WTC11 (cell line): ENCODE measurements around the gene CCNJL. TPM values are rescaled to one million over a fixed set of nuclear protein-coding genes. Genes with fewer than 3 reads are reported as not detected.

Experiments
- ATAC-seq: fragments of 200-7000 bp; cut with Tn5 transposase; 2 replicates; pipeline ENCODE4 v1.10.0; 2021; ENCODE audit warnings: mild to moderate bottlenecking, moderate library complexity
- CTCF ChIA-PET: fragments of 300-600 bp; sonication (Branson Sonifier 250); formaldehyde crosslinking; loops from one replicate; lab custom pipeline; 2021; ENCODE audit warnings: antibody characterized with exemption; lab: Charles Lee
- POLR2A ChIA-PET: fragments of 350-600 bp; sonication (Branson Sonifier 250); formaldehyde crosslinking; loops from one replicate; lab custom pipeline; 2021; ENCODE audit warnings: antibody characterized with exemption; lab: Charles Lee
- DNase-seq: peaks from one replicate; pipeline ENCODE4 v3.0.0; 2021; ENCODE audit warnings: low spot score
- H3K27ac Mint-ChIP-seq: 2 replicates; pipeline ENCODE4 v1.8.0; 2021; ENCODE audit warnings: mixed read lengths
- H3K27me3 Mint-ChIP-seq: 2 replicates; pipeline ENCODE4 v1.8.0; 2021; ENCODE audit warnings: low read depth, mild to moderate bottlenecking, moderate library complexity, mixed read lengths
- H3K36me3 Mint-ChIP-seq: 2 replicates; pipeline ENCODE4 v1.8.0; 2021; ENCODE audit warnings: mixed read lengths
- H3K4me1 Mint-ChIP-seq: 2 replicates; pipeline ENCODE4 v1.8.0; 2022; ENCODE audit warnings: mixed read lengths
- H3K4me3 Mint-ChIP-seq: 2 replicates; pipeline ENCODE4 v1.8.0; 2021; ENCODE audit warnings: mild to moderate bottlenecking, moderate library complexity, mixed read lengths
- H3K9me3 Mint-ChIP-seq: 2 replicates; pipeline ENCODE4 v1.8.0; 2021; ENCODE audit warnings: mixed read lengths
- ATF1 ChIP-seq: sonication (generic); formaldehyde crosslinking; IDR thresholded peaks from 2 replicates; pipeline ENCODE4 v1.8.1; 2023; ENCODE audit warnings: mild to moderate bottlenecking, moderate library complexity, missing genetic modification reagents
- EMX1 ChIP-seq: fragments of 250-450 bp; sonication (Bioruptor Pico); IDR thresholded peaks from 2 replicates; pipeline ENCODE4 v1.8.0; 2021; ENCODE audit warnings: mild to moderate bottlenecking
- ESRRA ChIP-seq: sonication (generic); formaldehyde crosslinking; IDR thresholded peaks from 2 replicates; pipeline ENCODE4 v1.8.1; 2022; ENCODE audit warnings: mild to moderate bottlenecking, missing genetic modification reagents, borderline replicate concordance
- FOXK1 ChIP-seq: sonication (generic); formaldehyde crosslinking; IDR thresholded peaks from 2 replicates; pipeline ENCODE4 v1.8.0; 2022; ENCODE audit warnings: mild to moderate bottlenecking, moderate library complexity, missing genetic modification reagents
- JUN ChIP-seq: sonication (generic); formaldehyde crosslinking; IDR thresholded peaks from 2 replicates; pipeline ENCODE4 v1.8.0; 2023; ENCODE audit warnings: mild to moderate bottlenecking, missing genetic modification reagents
- KAT7 ChIP-seq: sonication (generic); formaldehyde crosslinking; IDR thresholded peaks from 2 replicates; pipeline ENCODE4 v1.8.1; 2023; ENCODE audit warnings: missing genetic modification reagents, mild to moderate bottlenecking, borderline replicate concordance
- MYBL2 ChIP-seq: sonication (generic); formaldehyde crosslinking; IDR thresholded peaks from 2 replicates; pipeline ENCODE4 v1.8.1; 2023; ENCODE audit warnings: mild to moderate bottlenecking, moderate library complexity, missing genetic modification reagents
- NR2C2 ChIP-seq: sonication (generic); formaldehyde crosslinking; IDR thresholded peaks from 2 replicates; pipeline ENCODE4 v1.8.0; 2022; ENCODE audit warnings: mild to moderate bottlenecking, missing genetic modification reagents
- RORB ChIP-seq: fragments of 250-450 bp; sonication (Bioruptor Pico); IDR thresholded peaks from 2 replicates; pipeline ENCODE4 v1.9.0; 2021; ENCODE audit warnings: mild to moderate bottlenecking
- SOX15 ChIP-seq: fragments of 250-450 bp; sonication (Bioruptor Pico); IDR thresholded peaks from 2 replicates; pipeline ENCODE4 v1.9.0; 2021; ENCODE audit warnings: mild to moderate bottlenecking
- ZNF121 ChIP-seq: sonication (generic); formaldehyde crosslinking; IDR thresholded peaks from 2 replicates; pipeline ENCODE4 v1.8.0; 2023; ENCODE audit warnings: missing genetic modification reagents
- ZNF138 ChIP-seq: sonication (generic); formaldehyde crosslinking; conservative IDR thresholded peaks from 2 replicates; pipeline ENCODE4 v1.8.1; 2022; ENCODE audit warnings: mild to moderate bottlenecking, moderate library complexity, missing genetic modification reagents
- ZNF219 ChIP-seq: sonication (generic); formaldehyde crosslinking; IDR thresholded peaks from 2 replicates; pipeline ENCODE4 v1.8.0; 2023; ENCODE audit warnings: missing genetic modification reagents, mild to moderate bottlenecking, borderline replicate concordance
- ZNF263 ChIP-seq: sonication (generic); formaldehyde crosslinking; IDR thresholded peaks from 2 replicates; pipeline ENCODE4 v1.8.1; 2022; ENCODE audit warnings: low read depth, mild to moderate bottlenecking, moderate library complexity, missing genetic modification reagents
- ZNF317 ChIP-seq: sonication (generic); formaldehyde crosslinking; IDR thresholded peaks from 2 replicates; pipeline ENCODE4 v1.8.1; 2023; ENCODE audit warnings: low read depth, mild to moderate bottlenecking, moderate library complexity, missing genetic modification reagents, borderline replicate concordance
- ZNF423 ChIP-seq: fragments of 250-450 bp; sonication (Bioruptor Pico); IDR thresholded peaks from 2 replicates; pipeline ENCODE4 v2.1.2; 2022; ENCODE audit warnings: mild to moderate bottlenecking, moderate library complexity
- total RNA-seq: library from RNA; stranded (reverse); gene quantifications from 3 replicates; pipeline ENCODE4 v1.2.3, GENCODE V29; 2021
- TF ChIP-seq, protein P1 (sequence below): sonication (generic); formaldehyde crosslinking; IDR thresholded peaks from 2 replicates; pipeline ENCODE4 v1.8.1; 2022; ENCODE audit warnings: mild to moderate bottlenecking, moderate library complexity, missing genetic modification reagents
- TF ChIP-seq, protein P2 (sequence below): sonication (generic); formaldehyde crosslinking; IDR thresholded peaks from 2 replicates; pipeline ENCODE4 v1.8.1; 2023; ENCODE audit warnings: mild to moderate bottlenecking, missing genetic modification reagents
- TF ChIP-seq, protein P3 (sequence below): sonication (generic); formaldehyde crosslinking; IDR thresholded peaks from 2 replicates; pipeline ENCODE4 v1.8.0; 2023; ENCODE audit warnings: mild to moderate bottlenecking, missing genetic modification reagents
- TF ChIP-seq, protein P4 (sequence below): fragments of 250-450 bp; sonication (Bioruptor Pico); IDR thresholded peaks from 2 replicates; pipeline ENCODE4 v1.9.0; 2021; ENCODE audit warnings: mild to moderate bottlenecking
- TF ChIP-seq, protein P5 (sequence below): sonication (generic); formaldehyde crosslinking; IDR thresholded peaks from 2 replicates; pipeline ENCODE4 v1.8.1; 2022; ENCODE audit warnings: low read depth, mild to moderate bottlenecking, moderate library complexity, missing genetic modification reagents, borderline replicate concordance
- TF ChIP-seq, protein P6 (sequence below): sonication (generic); formaldehyde crosslinking; conservative IDR thresholded peaks from 2 replicates; pipeline ENCODE4 v1.8.1; 2022; ENCODE audit warnings: mild to moderate bottlenecking, missing genetic modification reagents
- TF ChIP-seq, protein P7 (sequence below): sonication (generic); formaldehyde crosslinking; IDR thresholded peaks from 2 replicates; pipeline ENCODE4 v1.8.0; 2022; ENCODE audit warnings: missing genetic modification reagents

Gene CCNJL
- total RNA-seq, 1 experiment from 2014 or later = 31.3 TPM

DNA sequence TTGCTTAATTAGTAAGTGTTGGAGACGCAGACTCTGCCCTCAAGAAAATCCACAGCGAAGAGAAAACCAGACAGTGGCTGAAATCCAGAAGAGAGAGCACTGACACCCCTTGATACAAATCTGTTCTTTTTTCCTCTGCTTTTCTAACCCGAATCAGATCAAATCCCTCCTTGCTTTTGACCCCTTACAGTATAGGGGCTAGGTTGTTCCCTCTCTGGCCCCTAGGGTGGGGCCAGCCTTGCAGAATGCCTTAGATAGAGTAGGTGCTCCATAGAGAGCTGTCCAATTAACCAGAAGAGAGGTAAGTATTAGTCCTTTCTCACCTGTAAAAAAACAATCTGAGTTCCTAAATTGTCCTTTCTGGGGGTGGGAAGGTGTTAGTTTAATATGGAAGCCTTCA, 47.9 kb upstream of the CCNJL start:
- Mint-ChIP-seq H3K36me3 (no peaks in the 10 kb centered on the region), H3K27me3 (no peaks in the 10 kb centered on the region; the same call in 1 of the 2 replicates), H3K9me3 (no peaks in the 10 kb centered on the region), H3K4me3 (no peak overlapping the region), H3K27ac (no peak overlapping the region), H3K4me1 (peaks cover 18% of the 10 kb centered on the region)
- DNase-seq = no peak
- POLR2A ChIA-PET = no interaction called here
- CTCF ChIA-PET = interaction anchor here (0.6 to 1.7 kb wide), 11 partner anchors 10 to 339 kb away, joined by 3 to 13 read pairs (median 4); partner anchors contain the start of gene C1QTNF2
- ATAC-seq = peak; percentile 87
- TF ChIP-seq ZNF423 (CRISPR knock-in tag) (no peak), ZNF138 (CRISPR knock-in tag) (no peak), FOXK1 (CRISPR knock-in tag) (no peak), MYBL2 (CRISPR knock-in tag) (no peak), ZNF219 (CRISPR knock-in tag) (no peak), NR2C2 (CRISPR knock-in tag) (no peak), ESRRA (CRISPR knock-in tag) (no peak), SOX15 (CRISPR knock-in tag) (no peak), RORB (CRISPR knock-in tag) (no peak), ZNF317 (CRISPR knock-in tag) (no peak), ATF1 (CRISPR knock-in tag) (no peak), KAT7 (CRISPR knock-in tag) (no peak), EMX1 (CRISPR knock-in tag) (no peak)
- TF ChIP-seq, protein P1, sequence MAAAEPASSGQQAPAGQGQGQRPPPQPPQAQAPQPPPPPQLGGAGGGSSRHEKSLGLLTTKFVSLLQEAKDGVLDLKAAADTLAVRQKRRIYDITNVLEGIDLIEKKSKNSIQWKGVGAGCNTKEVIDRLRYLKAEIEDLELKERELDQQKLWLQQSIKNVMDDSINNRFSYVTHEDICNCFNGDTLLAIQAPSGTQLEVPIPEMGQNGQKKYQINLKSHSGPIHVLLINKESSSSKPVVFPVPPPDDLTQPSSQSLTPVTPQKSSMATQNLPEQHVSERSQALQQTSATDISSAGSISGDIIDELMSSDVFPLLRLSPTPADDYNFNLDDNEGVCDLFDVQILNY (CRISPR knock-in tag) = no peak
- TF ChIP-seq, protein P2, sequence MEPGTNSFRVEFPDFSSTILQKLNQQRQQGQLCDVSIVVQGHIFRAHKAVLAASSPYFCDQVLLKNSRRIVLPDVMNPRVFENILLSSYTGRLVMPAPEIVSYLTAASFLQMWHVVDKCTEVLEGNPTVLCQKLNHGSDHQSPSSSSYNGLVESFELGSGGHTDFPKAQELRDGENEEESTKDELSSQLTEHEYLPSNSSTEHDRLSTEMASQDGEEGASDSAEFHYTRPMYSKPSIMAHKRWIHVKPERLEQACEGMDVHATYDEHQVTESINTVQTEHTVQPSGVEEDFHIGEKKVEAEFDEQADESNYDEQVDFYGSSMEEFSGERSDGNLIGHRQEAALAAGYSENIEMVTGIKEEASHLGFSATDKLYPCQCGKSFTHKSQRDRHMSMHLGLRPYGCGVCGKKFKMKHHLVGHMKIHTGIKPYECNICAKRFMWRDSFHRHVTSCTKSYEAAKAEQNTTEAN = no peak
- TF ChIP-seq, protein P3, sequence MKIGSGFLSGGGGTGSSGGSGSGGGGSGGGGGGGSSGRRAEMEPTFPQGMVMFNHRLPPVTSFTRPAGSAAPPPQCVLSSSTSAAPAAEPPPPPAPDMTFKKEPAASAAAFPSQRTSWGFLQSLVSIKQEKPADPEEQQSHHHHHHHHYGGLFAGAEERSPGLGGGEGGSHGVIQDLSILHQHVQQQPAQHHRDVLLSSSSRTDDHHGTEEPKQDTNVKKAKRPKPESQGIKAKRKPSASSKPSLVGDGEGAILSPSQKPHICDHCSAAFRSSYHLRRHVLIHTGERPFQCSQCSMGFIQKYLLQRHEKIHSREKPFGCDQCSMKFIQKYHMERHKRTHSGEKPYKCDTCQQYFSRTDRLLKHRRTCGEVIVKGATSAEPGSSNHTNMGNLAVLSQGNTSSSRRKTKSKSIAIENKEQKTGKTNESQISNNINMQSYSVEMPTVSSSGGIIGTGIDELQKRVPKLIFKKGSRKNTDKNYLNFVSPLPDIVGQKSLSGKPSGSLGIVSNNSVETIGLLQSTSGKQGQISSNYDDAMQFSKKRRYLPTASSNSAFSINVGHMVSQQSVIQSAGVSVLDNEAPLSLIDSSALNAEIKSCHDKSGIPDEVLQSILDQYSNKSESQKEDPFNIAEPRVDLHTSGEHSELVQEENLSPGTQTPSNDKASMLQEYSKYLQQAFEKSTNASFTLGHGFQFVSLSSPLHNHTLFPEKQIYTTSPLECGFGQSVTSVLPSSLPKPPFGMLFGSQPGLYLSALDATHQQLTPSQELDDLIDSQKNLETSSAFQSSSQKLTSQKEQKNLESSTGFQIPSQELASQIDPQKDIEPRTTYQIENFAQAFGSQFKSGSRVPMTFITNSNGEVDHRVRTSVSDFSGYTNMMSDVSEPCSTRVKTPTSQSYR = no peak
- TF ChIP-seq, protein P4, sequence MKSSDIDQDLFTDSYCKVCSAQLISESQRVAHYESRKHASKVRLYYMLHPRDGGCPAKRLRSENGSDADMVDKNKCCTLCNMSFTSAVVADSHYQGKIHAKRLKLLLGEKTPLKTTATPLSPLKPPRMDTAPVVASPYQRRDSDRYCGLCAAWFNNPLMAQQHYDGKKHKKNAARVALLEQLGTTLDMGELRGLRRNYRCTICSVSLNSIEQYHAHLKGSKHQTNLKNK = no peak

DNA sequence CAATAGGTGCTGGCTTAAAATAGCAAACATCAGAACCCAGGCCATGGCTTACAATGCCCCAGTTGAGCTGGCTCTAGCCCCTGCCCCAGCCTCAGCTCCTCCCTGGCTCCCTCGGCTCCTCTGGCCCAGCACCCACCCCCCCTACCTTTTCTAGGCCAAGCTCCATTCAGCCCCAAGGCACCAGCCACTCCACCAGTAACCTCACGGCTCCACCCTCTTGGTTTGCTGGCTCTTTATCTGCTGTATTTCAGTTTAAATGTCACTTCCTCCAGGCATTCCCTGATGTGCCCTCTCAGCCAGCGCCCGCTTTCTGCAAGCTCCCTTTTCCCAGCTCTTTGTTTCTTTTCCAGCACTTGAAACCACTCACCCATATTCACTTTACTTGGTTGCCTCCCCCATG, 47.5 kb upstream of the CCNJL start:
- no peak for DNase-seq
- ChIA-PET POLR2A (no interaction called here), CTCF (interaction anchor here (0.7 to 1.7 kb wide), 10 partner anchors 10 to 338 kb away, joined by 3 to 13 read pairs (median 6); partner anchors contain the start of gene C1QTNF2)

More for the DNA sequence above, 47.5 kb upstream of the CCNJL start:
- Mint-ChIP-seq H3K9me3 (no peaks in the 10 kb centered on the region), H3K4me3 (no peak overlapping the region), H3K4me1 (peaks cover 18% of the 10 kb centered on the region), H3K27me3 (no peaks in the 10 kb centered on the region; the same call in 1 of the 2 replicates), H3K36me3 (no peaks in the 10 kb centered on the region), H3K27ac (no peak overlapping the region)
- ATAC-seq = peak; percentile 63
- no peak for TF ChIP-seq JUN (CRISPR knock-in tag)
- no peak for TF ChIP-seq ZNF263 (CRISPR knock-in tag)
- TF ChIP-seq, protein P5, sequence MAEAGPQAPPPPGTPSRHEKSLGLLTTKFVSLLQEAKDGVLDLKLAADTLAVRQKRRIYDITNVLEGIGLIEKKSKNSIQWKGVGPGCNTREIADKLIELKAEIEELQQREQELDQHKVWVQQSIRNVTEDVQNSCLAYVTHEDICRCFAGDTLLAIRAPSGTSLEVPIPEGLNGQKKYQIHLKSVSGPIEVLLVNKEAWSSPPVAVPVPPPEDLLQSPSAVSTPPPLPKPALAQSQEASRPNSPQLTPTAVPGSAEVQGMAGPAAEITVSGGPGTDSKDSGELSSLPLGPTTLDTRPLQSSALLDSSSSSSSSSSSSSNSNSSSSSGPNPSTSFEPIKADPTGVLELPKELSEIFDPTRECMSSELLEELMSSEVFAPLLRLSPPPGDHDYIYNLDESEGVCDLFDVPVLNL (CRISPR knock-in tag) = no peak
- no peak for TF ChIP-seq EMX1 (CRISPR knock-in tag)
- no peak for TF ChIP-seq NR2C2 (CRISPR knock-in tag)
- TF ChIP-seq, protein P6, sequence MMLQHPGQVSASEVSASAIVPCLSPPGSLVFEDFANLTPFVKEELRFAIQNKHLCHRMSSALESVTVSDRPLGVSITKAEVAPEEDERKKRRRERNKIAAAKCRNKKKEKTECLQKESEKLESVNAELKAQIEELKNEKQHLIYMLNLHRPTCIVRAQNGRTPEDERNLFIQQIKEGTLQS (CRISPR knock-in tag) = no peak
- TF ChIP-seq ZNF121 (CRISPR knock-in tag) = no peak
- TF ChIP-seq, protein P7, sequence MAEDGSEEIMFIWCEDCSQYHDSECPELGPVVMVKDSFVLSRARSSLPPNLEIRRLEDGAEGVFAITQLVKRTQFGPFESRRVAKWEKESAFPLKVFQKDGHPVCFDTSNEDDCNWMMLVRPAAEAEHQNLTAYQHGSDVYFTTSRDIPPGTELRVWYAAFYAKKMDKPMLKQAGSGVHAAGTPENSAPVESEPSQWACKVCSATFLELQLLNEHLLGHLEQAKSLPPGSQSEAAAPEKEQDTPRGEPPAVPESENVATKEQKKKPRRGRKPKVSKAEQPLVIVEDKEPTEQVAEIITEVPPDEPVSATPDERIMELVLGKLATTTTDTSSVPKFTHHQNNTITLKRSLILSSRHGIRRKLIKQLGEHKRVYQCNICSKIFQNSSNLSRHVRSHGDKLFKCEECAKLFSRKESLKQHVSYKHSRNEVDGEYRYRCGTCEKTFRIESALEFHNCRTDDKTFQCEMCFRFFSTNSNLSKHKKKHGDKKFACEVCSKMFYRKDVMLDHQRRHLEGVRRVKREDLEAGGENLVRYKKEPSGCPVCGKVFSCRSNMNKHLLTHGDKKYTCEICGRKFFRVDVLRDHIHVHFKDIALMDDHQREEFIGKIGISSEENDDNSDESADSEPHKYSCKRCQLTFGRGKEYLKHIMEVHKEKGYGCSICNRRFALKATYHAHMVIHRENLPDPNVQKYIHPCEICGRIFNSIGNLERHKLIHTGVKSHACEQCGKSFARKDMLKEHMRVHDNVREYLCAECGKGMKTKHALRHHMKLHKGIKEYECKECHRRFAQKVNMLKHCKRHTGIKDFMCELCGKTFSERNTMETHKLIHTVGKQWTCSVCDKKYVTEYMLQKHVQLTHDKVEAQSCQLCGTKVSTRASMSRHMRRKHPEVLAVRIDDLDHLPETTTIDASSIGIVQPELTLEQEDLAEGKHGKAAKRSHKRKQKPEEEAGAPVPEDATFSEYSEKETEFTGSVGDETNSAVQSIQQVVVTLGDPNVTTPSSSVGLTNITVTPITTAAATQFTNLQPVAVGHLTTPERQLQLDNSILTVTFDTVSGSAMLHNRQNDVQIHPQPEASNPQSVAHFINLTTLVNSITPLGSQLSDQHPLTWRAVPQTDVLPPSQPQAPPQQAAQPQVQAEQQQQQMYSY (CRISPR knock-in tag) = no peak
